ENCODE data around the gene NTM. TPM values are rescaled to one million over a fixed set of nuclear protein-coding genes. Genes with fewer than 3 reads are reported as not detected.

NTM gene
- total RNA-seq, 1 experiment from 2014 or later = 9.9 TPM

DNA sequence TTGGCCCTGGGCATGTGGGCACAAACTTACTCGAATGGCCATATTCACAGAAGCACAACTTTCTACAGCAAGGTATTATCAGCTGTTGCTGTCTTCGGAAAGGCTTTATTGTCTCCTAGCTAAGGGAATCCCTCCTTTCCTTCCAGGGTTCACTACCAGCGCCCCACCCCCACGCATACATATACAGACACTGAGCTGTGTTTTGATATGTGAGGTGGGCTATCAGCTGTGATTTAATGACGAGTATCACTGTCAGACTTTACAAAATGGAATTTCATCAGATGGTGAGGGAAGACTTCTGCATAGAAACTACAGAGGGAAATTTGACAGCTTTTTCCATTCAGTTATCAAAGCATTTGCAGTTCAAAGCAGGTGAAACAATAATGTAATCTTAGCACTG is 730.2 kb downstream of the NTM start:
- Histone ChIP-seq H3K4ac (ENCODE audit: low read depth, low read length) (no peak overlapping the region), H3K79me1 (ENCODE audit: insufficient read depth, low read depth, low read length, poor library complexity, severe bottlenecking) (no peaks in the 10 kb centered on the region), H4K20me1 (ENCODE audit: control insufficient read depth, insufficient read depth, insufficient read length) (no peaks in the 10 kb centered on the region), H3K18ac (ENCODE audit: insufficient read length, low read depth, low read length) (no peak overlapping the region), H3K9ac (ENCODE audit: extremely low read depth, insufficient read length, low read length) (no peak overlapping the region), H2BK20ac (ENCODE audit: low read depth, low read length, poor library complexity, severe bottlenecking) (no peak overlapping the region), H3T11ph (ENCODE audit: low read length) (no peak overlapping the region), H3K27me3 (ENCODE audit: insufficient read depth, low read length) (no peaks in the 10 kb centered on the region), H3K23ac (ENCODE audit: insufficient read length, low read depth, low read length) (no peak overlapping the region), H3K56ac (ENCODE audit: insufficient read length, low read depth, low read length) (no peak overlapping the region), H4K8ac (replicated peaks; ENCODE audit: insufficient read length, low read depth, low read length) (no peak overlapping the region), H2AK5ac (ENCODE audit: insufficient read length, low read length) (no peak overlapping the region), H2AFZ (ENCODE audit: low read length) (no peak overlapping the region), H3K4me1 (ENCODE audit: insufficient read depth, low read length) (peaks cover 2% of the 10 kb centered on the region; the same call in 1 of the 2 replicates), H4K91ac (ENCODE audit: insufficient read length, low read depth, low read length) (no peak overlapping the region), H4K5ac (ENCODE audit: insufficient read length, low read depth, low read length) (no peak overlapping the region), H3K14ac (ENCODE audit: insufficient read depth, low read length) (no peak overlapping the region), H3K4me2 (ENCODE audit: insufficient read depth, insufficient read length, low read length) (no peak overlapping the region), H3K79me2 (ENCODE audit: insufficient read depth, low read length) (no peaks in the 10 kb centered on the region), H2BK5ac (ENCODE audit: insufficient read length, low read length) (no peak overlapping the region), H2BK120ac (ENCODE audit: low read depth, low read length, poor library complexity, severe bottlenecking) (no peak overlapping the region), H2BK15ac (ENCODE audit: low read depth, low read length) (no peak overlapping the region), H3K27ac (ENCODE audit: insufficient read length, low read depth, low read length) (no peak overlapping the region), H3K9me3 (ENCODE audit: control insufficient read depth, low read depth, low read length) (no peaks in the 10 kb centered on the region), H2BK12ac (ENCODE audit: insufficient read length, low read depth, low read length) (no peak overlapping the region), H3K23me2 (ENCODE audit: insufficient read length, low read depth, low read length, poor library complexity, severe bottlenecking) (no peaks in the 10 kb centered on the region)
- no CpG with 5 or more reads among the region's 5 CpGs for WGBS (ENCODE audit: extremely low coverage, insufficient read length, low lambda C conversion rate)
- Mint-ChIP-seq H3K4me1 (peaks cover 30 to 31% of the 10 kb centered on the region in 2 experiments), H3K27me3 (ENCODE audit: low read depth) (no peaks in the 10 kb centered on the region; the same call in 1 of the 2 replicates), H3K36me3 (ENCODE audit: insufficient read depth in 1 of 3, low read depth in 3 of 3) (peaks cover 0 to 5% (median 2%) of the 10 kb centered on the region in 3 experiments; a peak in 2 of 7 replicates), H3K4me3 (no peak overlapping the region), H3K27ac (no peak overlapping the region), H3K9me3 (peaks cover 2 to 6% of the 10 kb centered on the region in 2 experiments; a peak in 3 of 5 replicates)
- TF ChIP-seq, protein P1, sequence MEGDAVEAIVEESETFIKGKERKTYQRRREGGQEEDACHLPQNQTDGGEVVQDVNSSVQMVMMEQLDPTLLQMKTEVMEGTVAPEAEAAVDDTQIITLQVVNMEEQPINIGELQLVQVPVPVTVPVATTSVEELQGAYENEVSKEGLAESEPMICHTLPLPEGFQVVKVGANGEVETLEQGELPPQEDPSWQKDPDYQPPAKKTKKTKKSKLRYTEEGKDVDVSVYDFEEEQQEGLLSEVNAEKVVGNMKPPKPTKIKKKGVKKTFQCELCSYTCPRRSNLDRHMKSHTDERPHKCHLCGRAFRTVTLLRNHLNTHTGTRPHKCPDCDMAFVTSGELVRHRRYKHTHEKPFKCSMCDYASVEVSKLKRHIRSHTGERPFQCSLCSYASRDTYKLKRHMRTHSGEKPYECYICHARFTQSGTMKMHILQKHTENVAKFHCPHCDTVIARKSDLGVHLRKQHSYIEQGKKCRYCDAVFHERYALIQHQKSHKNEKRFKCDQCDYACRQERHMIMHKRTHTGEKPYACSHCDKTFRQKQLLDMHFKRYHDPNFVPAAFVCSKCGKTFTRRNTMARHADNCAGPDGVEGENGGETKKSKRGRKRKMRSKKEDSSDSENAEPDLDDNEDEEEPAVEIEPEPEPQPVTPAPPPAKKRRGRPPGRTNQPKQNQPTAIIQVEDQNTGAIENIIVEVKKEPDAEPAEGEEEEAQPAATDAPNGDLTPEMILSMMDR (conservative IDR thresholded peaks at IDR 0.05) = no peak
- DNase-seq = no peak
